ENCODE results near the gene ATG2A.

- TF ChIP-seq CTCF (IDR thresholded peaks at IDR 0.05): no peak
- TF ChIP-seq POLR2A (IDR thresholded peaks at IDR 0.05): no peak
Measured at GRCh38 chr11:64894812-64895452, 22.1 kb downstream of the ATG2A start.
